Cerebellar cortex (tissue), 1 donor: ENCODE data around the gene ST6GALNAC5.
"Not testable (repeated sequence)": the region's sequence is repeated elsewhere in the genome, so short reads cannot be mapped to it uniquely, and the experiment has no call there.

Experiments
- DNase-seq: peaks from one replicate; pipeline ENCODE4 v3.0.0-alpha.2; 2015; ENCODE audit warnings: low spot score

Gene ST6GALNAC5

GRCh38 chr1:76867342-76868130 is at the start of gene ST6GALNAC5:
Gene ST6GALNAC5 (plus strand): TSS chr1:76867480.
- DNase-seq: no peak

DNA sequence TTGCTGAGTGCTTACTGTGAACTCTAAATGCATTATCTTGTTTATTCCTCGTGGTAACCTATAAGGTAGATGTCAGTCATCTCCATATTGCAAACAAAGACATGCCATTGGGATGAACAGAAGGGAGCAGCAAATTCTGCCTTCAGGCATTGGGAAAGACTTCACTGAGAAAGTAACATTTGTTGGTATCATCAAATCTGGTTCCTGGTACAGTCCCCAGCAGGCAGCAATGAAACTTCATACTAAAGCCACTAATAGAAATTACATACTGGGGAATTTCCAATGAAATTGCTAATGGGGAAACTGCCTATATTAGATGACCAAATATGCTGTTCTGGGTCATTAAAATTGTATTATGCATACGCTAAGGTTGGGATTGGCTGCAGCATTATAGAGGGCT is 47.3 kb upstream of the ST6GALNAC5 start:
- DNase-seq: no peak

DNA sequence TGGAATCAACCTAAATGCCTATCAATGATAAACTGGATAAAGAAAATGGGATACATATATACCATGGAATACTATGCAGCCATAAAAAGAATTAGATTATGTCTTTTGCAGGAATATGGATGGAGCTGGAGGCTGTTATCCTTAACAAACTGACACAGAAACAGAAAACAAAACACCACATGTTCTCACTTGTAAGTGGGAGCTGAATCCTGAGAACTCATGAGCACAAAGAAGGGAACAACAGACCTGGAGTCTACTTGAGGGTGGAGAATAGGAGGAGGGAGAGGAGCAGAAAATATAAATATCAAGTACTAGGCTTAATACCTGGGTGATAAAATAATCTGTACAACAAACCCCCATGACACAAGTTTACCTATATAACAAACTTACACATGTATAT is 44.3 kb upstream of the ST6GALNAC5 start:
- DNase-seq: not testable (repeated sequence)

DNA sequence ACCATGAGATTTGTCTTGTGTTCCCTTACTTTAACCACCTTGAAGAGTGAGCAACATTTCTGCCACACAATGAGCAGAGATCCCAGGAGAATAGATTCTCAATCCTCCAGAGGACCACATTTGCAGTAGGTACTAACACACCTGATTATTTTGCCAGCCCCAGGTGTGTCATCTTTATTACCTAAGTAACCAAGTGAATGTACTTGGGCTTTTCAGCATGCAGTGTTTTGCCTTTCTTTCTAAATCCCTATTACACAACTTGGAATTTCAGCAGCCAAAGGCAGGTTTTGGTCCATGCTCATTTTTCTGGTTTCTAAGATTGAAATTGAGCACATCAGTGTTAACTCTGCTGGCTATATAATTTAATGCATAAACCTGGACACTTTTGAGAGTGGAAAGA is 43.2 kb upstream of the ST6GALNAC5 start:
- no peak for DNase-seq

- DNase-seq: no peak
These were observed 41.0 kb upstream of the ST6GALNAC5 start for GRCh38 chr1:76826072-76826845.

DNA sequence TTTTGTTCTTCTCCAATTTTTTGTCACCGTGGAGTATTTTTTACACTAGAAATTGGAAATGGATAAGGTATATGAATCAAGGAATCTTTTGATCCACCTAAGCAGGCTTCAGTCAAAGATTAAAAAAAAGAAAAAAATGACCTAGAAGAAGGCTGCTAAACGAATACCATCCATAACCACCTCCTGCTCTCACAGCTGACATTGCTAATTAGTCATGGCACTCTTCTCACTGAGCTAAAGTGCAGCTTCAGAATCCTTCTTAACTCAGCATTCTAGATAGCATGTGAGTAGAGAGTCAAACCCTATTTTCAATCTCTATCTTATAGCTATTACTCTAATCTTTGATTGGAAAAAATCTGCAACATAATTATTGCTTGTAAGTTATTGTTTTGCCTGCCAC is 40.2 kb upstream of the ST6GALNAC5 start:
- DNase-seq: no peak

DNA sequence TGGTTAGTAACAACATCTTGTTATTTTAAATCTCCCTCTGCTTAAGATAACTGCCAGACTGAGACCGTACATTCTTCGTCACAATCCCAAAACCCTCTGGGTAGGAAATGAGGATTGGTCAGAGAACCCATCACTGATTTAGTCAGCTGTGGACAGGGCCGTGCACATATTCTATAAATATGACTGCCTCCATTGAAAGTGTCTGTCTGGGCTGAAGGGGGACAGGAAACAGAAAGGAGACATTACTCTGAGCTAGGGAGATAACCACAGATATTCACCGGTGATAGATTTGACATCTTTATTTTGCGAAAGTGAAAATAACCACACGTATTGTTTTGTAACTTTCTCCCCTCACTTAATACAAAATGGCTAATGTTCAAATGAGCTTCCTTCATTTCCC is 36.9 kb upstream of the ST6GALNAC5 start:
- no peak for DNase-seq

GRCh38 chr1:76832521-76832920 is 34.8 kb upstream of the ST6GALNAC5 start:
- no peak for DNase-seq

DNA sequence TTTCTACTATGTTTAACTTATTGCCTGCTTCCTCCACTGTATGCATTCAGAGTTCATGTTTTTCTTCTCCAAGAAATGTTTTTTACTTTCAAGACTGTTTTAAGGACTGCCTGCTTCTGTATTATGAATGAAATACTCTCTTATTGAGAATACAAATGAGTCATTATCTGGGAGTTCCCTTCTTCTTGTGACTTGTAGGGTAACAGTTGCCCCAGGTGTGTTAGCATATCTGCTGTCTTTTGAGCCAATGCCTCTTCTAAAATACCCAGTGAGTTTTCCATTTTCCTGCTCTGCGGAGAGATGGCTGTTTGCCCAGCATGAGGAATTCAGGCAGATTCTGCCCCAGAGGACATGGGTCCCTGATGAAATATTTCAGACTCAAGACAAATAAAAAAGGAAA is 34.1 kb upstream of the ST6GALNAC5 start:
- DNase-seq: no peak

DNA sequence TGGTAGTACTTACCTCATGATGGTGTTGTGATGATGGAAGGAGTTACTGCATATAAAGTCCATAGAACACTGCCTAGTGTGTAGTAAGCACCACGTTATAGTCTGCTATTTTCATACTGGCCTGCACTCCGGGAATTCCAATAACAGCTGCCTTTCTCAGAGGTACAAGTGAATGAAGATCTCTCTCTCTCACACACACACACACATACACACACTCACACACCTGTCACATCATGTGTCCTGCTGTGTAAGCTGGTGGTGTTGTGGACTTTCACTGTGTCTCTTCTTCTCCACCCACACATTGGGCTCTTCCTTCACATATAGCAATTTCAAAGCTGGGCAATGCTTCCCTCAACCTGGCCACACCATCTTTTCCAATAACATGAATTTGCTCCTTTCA is 33.4 kb upstream of the ST6GALNAC5 start:
- no peak for DNase-seq

- DNase-seq: no peak
These were observed 32.1 kb upstream of the ST6GALNAC5 start for GRCh38 chr1:76835203-76835602.

DNA sequence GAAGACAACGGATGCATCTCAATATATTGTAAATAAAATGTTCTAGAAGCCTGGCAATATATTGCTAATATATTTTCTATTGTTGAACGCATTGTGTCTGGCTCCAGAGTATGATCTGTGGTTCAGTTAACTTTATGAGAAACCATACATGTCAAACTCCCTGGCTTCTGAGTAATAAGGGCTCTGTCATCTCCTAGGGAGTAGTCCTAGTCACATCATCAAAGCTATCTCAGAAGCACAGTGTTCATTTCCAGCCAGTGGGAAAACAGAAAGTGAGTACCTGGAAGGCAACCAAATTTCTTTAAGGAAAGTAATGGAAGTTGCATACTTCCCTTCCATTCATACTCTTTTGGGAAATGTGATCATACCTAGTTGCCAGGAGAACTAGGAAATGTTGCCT is 27.0 kb upstream of the ST6GALNAC5 start:
- no peak for DNase-seq

DNA sequence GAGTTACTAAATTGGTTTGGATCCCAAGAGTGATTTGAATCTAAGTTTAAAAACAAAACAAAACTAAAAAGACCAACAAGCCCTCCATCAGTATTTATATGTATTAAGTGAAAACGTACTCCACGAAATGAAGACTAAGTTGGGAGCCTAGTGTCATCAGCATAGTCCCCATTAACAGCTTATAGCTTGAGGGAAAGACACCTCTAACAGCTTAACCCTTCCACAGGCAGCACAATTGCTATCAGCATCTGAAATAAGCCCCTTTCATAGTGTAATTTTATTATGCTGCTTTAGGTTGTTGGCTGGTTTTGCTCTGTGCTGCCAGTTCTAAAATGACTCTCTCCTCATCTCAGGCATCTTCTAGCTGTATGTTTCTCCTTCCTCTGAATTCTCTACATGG is 25.8 kb upstream of the ST6GALNAC5 start:
- DNase-seq: no peak

DNA sequence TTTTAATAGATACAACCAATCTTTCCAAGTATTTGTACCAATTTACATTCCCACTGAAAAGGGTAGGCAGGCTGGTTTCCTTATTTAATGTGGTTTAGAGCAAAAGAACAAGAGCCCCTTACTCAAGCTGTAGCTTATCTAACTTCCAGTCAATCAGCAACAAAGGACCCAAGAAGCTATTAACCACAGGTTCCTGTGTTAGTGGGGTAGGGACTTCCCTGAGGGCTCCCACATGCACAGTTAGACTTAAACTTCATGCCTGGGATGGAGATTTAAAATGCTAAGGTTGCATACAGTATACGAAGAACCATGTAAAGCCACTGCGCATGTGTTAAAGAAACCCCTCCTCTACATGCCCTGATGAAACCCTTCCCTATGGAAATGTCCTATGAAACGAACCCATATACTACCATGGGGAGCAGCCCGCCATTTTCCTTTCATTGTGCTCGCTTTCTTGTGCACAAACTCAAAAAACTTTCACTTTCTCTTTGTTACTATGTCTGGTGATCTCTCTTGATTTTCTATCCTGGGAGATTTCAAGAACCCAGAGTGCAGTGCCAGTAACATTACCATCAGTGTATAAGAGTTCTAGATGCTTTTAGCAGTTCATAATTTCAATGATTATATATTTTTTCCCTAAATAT is 23.3 kb upstream of the ST6GALNAC5 start:
- no peak for DNase-seq

DNA sequence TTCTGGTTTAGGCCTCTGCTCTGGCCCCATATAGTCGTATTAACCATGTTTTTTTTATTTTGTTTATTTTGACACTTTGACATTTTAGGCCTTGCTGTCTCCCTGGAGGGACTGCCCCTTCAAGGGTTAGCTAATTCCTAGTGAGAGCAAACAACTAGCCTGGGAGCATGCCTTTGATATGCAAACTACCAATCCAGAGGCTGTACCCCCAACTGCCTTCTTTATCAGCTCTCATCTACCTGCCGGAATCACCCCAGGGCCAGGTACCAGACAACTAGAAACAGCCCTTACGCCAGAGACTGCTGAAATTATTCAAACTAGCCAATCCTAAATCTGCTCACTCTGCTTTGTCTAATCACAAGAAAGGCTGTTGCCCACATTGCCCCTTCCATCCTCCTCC is 13.0 kb upstream of the ST6GALNAC5 start:
- no peak for DNase-seq

GRCh38 chr1:76856104-76856503 is 11.2 kb upstream of the ST6GALNAC5 start:
- DNase-seq: no peak

DNA sequence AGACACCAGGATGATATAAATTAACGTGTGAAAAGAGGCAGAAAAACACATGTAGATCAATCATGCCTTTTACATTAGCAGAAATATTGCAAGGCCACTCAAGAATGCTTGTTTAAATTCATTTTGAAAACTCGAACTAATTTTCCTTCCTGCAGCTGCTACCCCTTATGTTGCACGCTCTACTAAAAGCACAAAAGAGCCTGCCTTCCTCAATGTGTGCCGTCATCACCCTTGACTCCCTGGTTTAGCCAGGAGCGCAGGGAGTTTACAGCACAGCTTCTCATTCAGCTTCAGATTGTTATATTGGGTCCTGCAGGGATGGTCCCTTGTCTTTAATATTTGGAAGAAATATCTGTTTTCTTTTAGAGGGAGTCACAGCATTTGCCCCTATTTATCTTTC is 10.1 kb upstream of the ST6GALNAC5 start:
- no peak for DNase-seq

GRCh38 chr1:76857973-76858372 is 9.3 kb upstream of the ST6GALNAC5 start:
- no peak for DNase-seq

GRCh38 chr1:76861149-76861548 is 6.1 kb upstream of the ST6GALNAC5 start:
- no peak for DNase-seq

GRCh38 chr1:76862447-76862846 is 4.8 kb upstream of the ST6GALNAC5 start:
- DNase-seq: no peak

- DNase-seq: no peak
These were observed 2.9 kb upstream of the ST6GALNAC5 start for GRCh38 chr1:76864383-76864782.

- DNase-seq: no peak
These were observed 1.5 kb upstream of the ST6GALNAC5 start for GRCh38 chr1:76865696-76866286.

- no peak for DNase-seq
These were observed 714 bp upstream of the ST6GALNAC5 start for GRCh38 chr1:76866566-76866965.
